ENCODE data around the gene ZNF101.
A peak's percentile ranks its signal among the peaks of the same experiment; 100 is the strongest.

Gene ZNF101

DNA sequence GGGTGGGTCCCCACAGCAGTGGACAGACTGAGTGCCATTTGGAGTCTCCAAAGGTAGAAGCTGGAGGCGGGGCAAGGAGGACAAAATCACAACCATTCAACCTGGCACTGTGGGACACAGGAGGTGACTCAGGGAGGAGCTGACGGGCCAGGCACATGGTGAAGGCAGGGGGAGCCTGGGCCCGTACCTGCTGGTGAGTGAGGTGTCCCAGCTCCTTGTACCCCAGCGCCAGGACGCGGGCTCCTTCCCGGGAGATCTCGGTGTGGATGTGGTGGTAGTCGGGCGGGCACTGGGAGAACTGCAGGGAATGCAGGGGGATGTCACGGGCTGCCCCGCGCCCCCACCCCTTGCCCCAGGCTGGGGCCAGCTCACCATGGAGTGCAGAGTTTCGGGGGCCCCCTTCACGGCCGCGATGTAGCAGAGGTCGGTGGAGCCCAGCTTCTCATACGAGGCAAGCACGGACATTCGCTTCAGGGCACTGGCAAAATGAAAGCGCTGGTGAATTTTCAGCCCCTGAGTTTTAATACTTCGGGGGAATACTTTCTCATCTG is 15.0 kb upstream of the ZNF101 start:
- H3K9me3 ChIP-seq (ENCODE audit: control insufficient read depth, low read length), result no peaks in the 10 kb centered on the region
- H3K36me3 ChIP-seq (ENCODE audit: control insufficient read depth, insufficient read depth, low read length), result peaks cover 96% of the 10 kb centered on the region
- no peak overlapping the region for H3K4me3 ChIP-seq (ENCODE audit: extremely low read depth, insufficient read depth, low read length, poor library complexity, severe bottlenecking)
- H3K4me1 ChIP-seq (ENCODE audit: control insufficient read depth, insufficient read depth, low read length, poor library complexity, severe bottlenecking), result no peaks in the 10 kb centered on the region
- 96 to 97% methylated on average over 17 to 18 of the region's 23 CpGs for WGBS, 2 experiments (ENCODE audit: insufficient coverage in 2 of 2)
- no peak overlapping the region for H3K27ac ChIP-seq (ENCODE audit: low read depth, low read length, severe bottlenecking)

DNA sequence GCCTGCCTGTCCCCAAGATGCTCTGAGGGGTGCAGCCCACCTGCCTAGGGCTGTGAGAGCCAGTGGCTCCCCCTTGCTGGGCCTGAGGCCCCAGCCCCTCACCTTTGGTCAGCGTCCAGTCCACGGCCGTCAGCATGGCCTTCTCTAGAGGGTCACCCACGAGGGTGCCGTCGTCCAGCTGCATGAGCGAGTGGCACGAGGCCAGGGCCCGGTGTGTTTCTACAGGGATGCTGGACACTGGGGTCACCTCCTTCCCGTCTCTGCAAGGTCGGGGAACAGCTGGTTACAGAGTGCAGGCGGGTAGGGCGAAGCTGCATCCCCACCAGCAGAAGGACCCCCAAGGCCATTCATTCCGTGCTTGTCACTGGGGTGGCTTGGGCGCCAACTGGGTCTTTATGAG is 14.2 kb upstream of the ZNF101 start:
- no peak overlapping the region for H3K27ac ChIP-seq (ENCODE audit: low read depth, low read length, severe bottlenecking)
- H3K4me1 ChIP-seq (ENCODE audit: control insufficient read depth, insufficient read depth, low read length, poor library complexity, severe bottlenecking), result no peaks in the 10 kb centered on the region
- H3K36me3 ChIP-seq (ENCODE audit: control insufficient read depth, insufficient read depth, low read length), result peaks cover 98% of the 10 kb centered on the region
- no peak overlapping the region for H3K4me3 ChIP-seq (ENCODE audit: extremely low read depth, insufficient read depth, low read length, poor library complexity, severe bottlenecking)
- WGBS, 2 experiments (ENCODE audit: insufficient coverage in 2 of 2), result 95 to 98% methylated on average over 15 of the region's 15 CpGs
- H3K9me3 ChIP-seq (ENCODE audit: control insufficient read depth, low read length), result no peaks in the 10 kb centered on the region

DNA sequence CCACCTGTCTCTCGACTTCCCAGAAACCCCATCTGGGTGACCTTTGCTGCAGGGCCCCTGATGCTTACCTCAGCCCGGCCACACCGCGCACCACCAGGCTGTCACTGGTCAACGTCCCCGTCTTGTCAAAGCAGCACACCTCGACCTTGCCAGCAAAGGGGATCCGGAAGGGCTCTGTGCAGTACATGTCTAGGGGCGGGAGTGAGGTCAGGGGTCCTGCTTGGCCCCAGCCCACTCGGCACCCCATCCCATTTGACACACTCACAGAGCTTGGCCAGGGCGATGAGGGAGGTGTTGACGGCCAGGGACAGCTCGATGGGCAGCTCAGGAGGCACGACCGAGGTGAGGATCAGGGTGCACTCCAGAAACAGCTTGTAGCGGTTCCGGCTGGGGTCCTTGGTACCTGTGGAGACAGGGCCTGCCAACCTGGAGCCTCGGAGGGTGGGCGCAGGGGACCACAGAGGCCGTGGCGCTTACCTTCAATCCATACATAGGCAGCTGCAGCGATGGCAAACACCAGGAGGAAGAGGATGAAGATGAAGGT is 13.5 kb upstream of the ZNF101 start:
- no peak overlapping the region for H3K4me3 ChIP-seq (ENCODE audit: extremely low read depth, insufficient read depth, low read length, poor library complexity, severe bottlenecking)
- no peaks in the 10 kb centered on the region for H3K9me3 ChIP-seq (ENCODE audit: control insufficient read depth, low read length)
- H3K36me3 ChIP-seq (ENCODE audit: control insufficient read depth, insufficient read depth, low read length), result peaks cover 98% of the 10 kb centered on the region
- H3K4me1 ChIP-seq (ENCODE audit: control insufficient read depth, insufficient read depth, low read length, poor library complexity, severe bottlenecking), result peaks cover 4% of the 10 kb centered on the region
- no peak overlapping the region for H3K27ac ChIP-seq (ENCODE audit: low read depth, low read length, severe bottlenecking)
- 92 to 97% methylated on average over 17 to 18 of the region's 22 CpGs for WGBS, 2 experiments (ENCODE audit: insufficient coverage in 2 of 2)

DNA sequence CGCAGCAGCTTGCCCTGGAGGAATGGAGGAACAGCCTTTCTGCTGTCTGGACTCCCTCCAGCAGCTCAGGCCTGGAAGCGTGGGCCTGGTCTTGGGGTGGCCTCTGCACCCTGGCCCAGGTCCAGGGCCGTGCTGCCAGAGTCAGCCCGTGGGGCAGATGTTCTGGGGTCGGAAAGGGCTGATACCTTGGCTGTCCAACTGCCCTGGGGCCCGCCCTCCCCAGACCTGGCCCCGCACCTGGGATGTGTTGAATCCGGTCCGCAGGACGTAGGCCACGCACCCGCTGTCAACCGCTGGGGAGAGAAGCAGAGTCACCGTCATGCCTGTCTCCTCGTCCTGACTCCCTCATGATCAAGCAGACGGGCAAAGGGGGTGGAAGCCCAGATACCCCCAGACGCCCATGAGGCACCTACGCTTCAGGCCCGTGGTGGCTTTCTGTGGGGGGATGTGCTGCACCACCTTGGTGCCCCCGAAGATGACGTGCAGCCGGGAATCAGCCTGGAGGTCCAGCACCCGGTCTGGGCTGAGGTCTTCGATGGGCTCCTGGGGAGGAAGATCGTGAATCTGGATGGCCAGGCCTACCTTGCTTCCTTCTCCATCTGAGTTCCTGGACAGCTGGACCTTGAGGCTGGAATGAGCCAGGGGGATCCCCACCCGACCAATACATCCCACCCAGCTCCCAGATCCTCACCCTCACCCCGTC is 12.8 kb upstream of the ZNF101 start:
- WGBS, 2 experiments (ENCODE audit: insufficient coverage in 2 of 2), result 97 to 98% methylated on average over 26 of the region's 27 CpGs
- no peaks in the 10 kb centered on the region for H3K9me3 ChIP-seq (ENCODE audit: control insufficient read depth, low read length)
- peaks cover 94% of the 10 kb centered on the region for H3K36me3 ChIP-seq (ENCODE audit: control insufficient read depth, insufficient read depth, low read length)
- H3K27ac ChIP-seq (ENCODE audit: low read depth, low read length, severe bottlenecking), result no peak overlapping the region
- H3K4me3 ChIP-seq (ENCODE audit: extremely low read depth, insufficient read depth, low read length, poor library complexity, severe bottlenecking), result no peak overlapping the region
- peaks cover 4% of the 10 kb centered on the region for H3K4me1 ChIP-seq (ENCODE audit: control insufficient read depth, insufficient read depth, low read length, poor library complexity, severe bottlenecking)

DNA sequence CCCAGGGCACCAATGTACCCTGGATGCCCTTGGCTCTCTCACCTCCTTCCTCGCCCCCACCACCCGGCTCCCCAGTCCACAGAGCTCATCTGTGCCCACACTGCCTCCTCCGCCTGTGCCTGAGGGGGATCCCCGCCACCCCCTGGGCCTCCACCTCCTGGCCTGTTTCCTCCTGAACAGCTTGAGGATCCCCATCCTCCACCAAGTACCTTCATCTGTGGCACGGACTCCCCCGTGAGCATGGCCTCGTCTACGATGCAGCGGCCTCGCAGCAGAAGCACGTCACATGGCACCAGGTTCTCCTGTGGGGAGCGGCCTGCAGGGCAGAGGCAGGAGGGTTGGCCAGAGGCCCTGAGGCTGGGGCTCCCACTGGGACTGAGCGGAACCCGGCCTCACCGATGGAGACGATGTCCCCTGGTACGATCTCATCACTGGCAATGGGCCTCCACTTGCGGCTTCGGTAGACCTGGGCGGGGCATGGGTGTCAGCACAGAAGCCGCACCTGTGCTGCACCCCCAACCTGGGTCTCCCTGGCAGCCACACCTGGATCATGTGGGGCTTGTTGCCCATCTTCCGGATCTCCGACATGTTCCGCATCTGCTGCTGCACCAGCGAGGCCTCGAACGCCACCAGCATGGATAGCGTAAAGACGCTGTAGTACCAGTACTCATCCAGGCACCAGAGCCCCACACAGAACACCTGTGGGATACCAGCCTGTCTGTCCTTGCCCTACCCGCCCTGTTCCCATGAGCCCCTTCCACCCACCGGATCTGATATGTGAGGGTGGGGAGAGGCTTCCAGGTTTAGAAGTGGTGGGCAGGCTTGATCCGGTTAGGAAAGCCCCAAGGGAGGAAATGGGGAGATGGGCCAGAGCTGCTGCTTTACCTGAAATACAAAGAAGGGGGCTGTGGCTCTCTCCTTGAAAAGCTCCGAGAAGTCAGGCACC is 11.9 kb upstream of the ZNF101 start:
- Histone ChIP-seq H3K27ac (ENCODE audit: low read depth, low read length, severe bottlenecking) (no peak overlapping the region), H3K4me3 (ENCODE audit: extremely low read depth, insufficient read depth, low read length, poor library complexity, severe bottlenecking) (no peak overlapping the region), H3K36me3 (ENCODE audit: control insufficient read depth, insufficient read depth, low read length) (peaks cover 90% of the 10 kb centered on the region), H3K9me3 (ENCODE audit: control insufficient read depth, low read length) (no peaks in the 10 kb centered on the region), H3K4me1 (ENCODE audit: control insufficient read depth, insufficient read depth, low read length, poor library complexity, severe bottlenecking) (peaks cover 12% of the 10 kb centered on the region)
- 95 to 96% methylated on average over 31 to 32 of the region's 33 CpGs for WGBS, 2 experiments (ENCODE audit: insufficient coverage in 2 of 2)

DNA sequence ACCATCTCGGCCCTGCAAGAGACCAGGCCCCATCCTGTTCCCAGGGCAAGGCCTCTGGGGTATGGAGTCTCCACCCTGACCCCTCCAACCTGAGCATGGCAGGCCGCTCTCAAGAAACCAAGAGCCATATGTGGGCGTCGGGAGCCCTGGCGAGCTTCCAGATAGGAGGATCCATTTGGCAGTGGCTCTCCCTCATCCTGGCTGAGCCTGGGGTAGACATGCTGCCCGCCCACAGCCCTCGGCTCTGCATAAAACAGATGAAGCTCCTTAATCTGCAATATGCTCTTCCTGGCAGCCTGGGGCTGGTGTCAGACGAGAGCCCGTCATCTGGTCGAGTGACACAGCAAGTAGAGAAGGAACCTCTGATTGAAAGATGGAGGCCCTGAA is 11.2 kb upstream of the ZNF101 start:
- H3K36me3 ChIP-seq (ENCODE audit: control insufficient read depth, insufficient read depth, low read length), result peaks cover 90% of the 10 kb centered on the region
- 98% methylated on average over 7 to 10 of the region's 10 CpGs for WGBS, 2 experiments (ENCODE audit: insufficient coverage in 2 of 2)
- H3K9me3 ChIP-seq (ENCODE audit: control insufficient read depth, low read length), result no peaks in the 10 kb centered on the region
- no peak overlapping the region for H3K27ac ChIP-seq (ENCODE audit: low read depth, low read length, severe bottlenecking)
- no peak overlapping the region for H3K4me3 ChIP-seq (ENCODE audit: extremely low read depth, insufficient read depth, low read length, poor library complexity, severe bottlenecking)
- peaks cover 18% of the 10 kb centered on the region for H3K4me1 ChIP-seq (ENCODE audit: control insufficient read depth, insufficient read depth, low read length, poor library complexity, severe bottlenecking)

DNA sequence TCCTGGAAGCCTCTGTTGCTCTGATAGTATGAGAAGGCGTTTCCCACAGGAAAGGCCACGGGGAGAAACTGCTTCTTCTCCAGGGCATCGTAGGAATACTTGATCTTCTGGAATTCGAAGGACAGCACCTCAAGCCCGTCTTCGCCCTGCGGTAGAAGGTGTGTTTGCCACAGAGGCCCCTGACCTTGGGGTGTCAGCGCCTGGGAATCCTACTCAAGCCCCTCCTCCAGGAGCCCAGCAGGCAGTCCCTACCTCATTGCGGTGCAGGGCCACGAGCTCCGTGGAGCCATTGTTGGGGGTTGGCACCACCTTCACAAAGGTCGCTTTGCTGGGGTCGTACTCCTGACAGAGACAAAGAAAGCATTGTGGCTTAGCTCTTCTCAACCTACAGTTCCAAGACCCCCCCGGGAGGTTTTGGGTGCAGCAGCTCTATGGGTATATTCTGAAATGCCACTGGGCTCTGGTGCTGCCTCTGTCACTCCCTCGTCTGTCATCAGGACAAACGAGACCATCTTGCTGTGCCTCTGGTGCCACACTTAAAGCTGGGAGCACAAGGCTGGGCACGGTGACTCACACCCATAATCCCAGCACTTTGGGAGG is 8.9 kb upstream of the ZNF101 start:
- no peak overlapping the region for H3K27ac ChIP-seq (ENCODE audit: low read depth, low read length, severe bottlenecking)
- no peak overlapping the region for H3K4me3 ChIP-seq (ENCODE audit: extremely low read depth, insufficient read depth, low read length, poor library complexity, severe bottlenecking)
- peaks cover 68% of the 10 kb centered on the region for H3K36me3 ChIP-seq (ENCODE audit: control insufficient read depth, insufficient read depth, low read length)
- WGBS, 2 experiments (ENCODE audit: insufficient coverage in 2 of 2), result 96 to 97% methylated on average over 14 to 16 of the region's 17 CpGs
- H3K4me1 ChIP-seq (ENCODE audit: control insufficient read depth, insufficient read depth, low read length, poor library complexity, severe bottlenecking), result peaks cover 21% of the 10 kb centered on the region
- no peaks in the 10 kb centered on the region for H3K9me3 ChIP-seq (ENCODE audit: control insufficient read depth, low read length)

DNA sequence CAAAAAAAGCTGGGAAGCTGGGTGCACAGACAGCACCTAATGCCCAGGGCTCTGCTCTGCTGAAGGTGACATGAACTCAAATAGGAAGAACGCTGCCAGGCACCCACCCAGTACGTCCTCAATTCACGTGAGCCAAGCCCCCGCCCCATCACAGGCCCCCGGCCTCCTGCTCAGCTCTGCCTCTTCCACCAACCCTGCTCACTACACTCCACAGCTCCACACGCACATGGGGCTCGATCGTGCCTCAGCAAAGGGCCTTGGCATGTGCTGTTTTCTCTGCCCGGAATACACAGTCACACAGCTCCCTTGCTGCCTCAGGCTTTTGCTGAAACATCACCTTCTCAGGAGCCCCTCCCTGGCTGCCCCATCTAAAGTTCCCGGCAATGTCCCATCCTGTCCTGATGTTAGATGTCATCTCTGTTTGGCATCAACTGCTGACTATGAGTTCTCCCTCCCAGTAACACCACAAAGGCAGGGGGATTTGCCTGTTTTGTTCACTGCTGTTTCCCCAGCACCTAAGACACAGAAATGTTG is 7.4 kb upstream of the ZNF101 start:
- no peaks in the 10 kb centered on the region for H3K9me3 ChIP-seq (ENCODE audit: control insufficient read depth, low read length)
- peaks cover 21% of the 10 kb centered on the region for H3K4me1 ChIP-seq (ENCODE audit: control insufficient read depth, insufficient read depth, low read length, poor library complexity, severe bottlenecking)
- peaks cover 54% of the 10 kb centered on the region for H3K36me3 ChIP-seq (ENCODE audit: control insufficient read depth, insufficient read depth, low read length)
- H3K4me3 ChIP-seq (ENCODE audit: extremely low read depth, insufficient read depth, low read length, poor library complexity, severe bottlenecking), result no peak overlapping the region
- H3K27ac ChIP-seq (ENCODE audit: low read depth, low read length, severe bottlenecking), result no peak overlapping the region
- 97 to 99% methylated on average over 9 to 10 of the region's 10 CpGs for WGBS, 2 experiments (ENCODE audit: insufficient coverage in 2 of 2)

DNA sequence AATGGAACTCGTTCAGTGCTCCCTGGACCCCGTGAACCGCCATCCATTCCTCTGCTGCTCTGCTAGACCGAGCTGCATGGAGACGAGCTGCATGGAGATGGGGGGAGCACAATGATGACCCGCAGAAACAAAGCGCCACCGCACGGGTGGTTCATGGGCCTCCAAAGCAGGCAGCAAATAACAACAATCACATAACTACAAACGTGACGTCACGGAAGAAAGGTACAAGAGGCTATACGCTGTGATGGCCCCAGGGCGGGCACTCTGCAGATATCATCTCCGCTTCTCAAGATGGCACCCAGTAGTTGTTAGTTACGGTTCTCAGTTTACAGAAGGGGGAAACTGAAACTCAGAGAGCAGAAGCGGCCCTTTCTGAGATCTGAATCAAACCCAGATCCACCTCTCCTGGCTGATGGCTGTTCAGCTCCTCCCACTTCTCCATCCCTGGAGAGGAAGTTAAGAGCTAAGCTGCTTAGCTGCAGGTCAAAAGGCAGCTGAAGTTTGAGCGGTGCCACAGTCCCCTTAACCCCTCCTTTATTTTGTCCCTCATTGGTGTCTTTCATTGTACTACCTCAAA is 6.9 kb upstream of the ZNF101 start:
- Histone ChIP-seq H3K4me1 (ENCODE audit: control insufficient read depth, insufficient read depth, low read length, poor library complexity, severe bottlenecking) (peaks cover 21% of the 10 kb centered on the region), H3K36me3 (ENCODE audit: control insufficient read depth, insufficient read depth, low read length) (peaks cover 48% of the 10 kb centered on the region), H3K27ac (ENCODE audit: low read depth, low read length, severe bottlenecking) (no peak overlapping the region), H3K4me3 (ENCODE audit: extremely low read depth, insufficient read depth, low read length, poor library complexity, severe bottlenecking) (no peak overlapping the region), H3K9me3 (ENCODE audit: control insufficient read depth, low read length) (no peaks in the 10 kb centered on the region)
- WGBS, 2 experiments (ENCODE audit: insufficient coverage in 2 of 2), result 93 to 99% methylated on average over 11 to 16 of the region's 18 CpGs

DNA sequence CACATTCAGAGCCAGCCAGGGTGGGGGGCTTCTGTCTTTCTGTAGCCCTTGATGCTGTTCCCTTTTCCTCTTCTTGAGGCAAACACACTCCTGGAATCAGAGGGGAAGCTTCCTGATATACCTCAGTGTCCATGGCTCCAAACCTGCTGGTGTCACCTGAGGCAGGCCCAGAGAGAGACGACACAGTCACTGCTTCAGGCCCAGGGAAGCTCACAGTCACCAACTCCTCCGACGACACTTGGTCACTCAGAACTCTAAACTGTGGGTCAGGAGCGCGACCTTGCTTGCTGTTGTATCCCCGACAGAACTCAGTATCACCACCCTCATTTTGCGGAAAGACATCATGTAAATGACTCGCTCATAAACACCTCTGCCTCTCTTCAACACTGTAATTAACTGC is 6.3 kb upstream of the ZNF101 start:
- H3K27ac ChIP-seq (ENCODE audit: low read depth, low read length, severe bottlenecking), result no peak overlapping the region
- peaks cover 21% of the 10 kb centered on the region for H3K4me1 ChIP-seq (ENCODE audit: control insufficient read depth, insufficient read depth, low read length, poor library complexity, severe bottlenecking)
- 86 to 87% methylated on average over 7 to 8 of the region's 8 CpGs for WGBS, 2 experiments (ENCODE audit: insufficient coverage in 2 of 2)
- H3K9me3 ChIP-seq (ENCODE audit: control insufficient read depth, low read length), result no peaks in the 10 kb centered on the region
- H3K36me3 ChIP-seq (ENCODE audit: control insufficient read depth, insufficient read depth, low read length), result peaks cover 42% of the 10 kb centered on the region
- H3K4me3 ChIP-seq (ENCODE audit: extremely low read depth, insufficient read depth, low read length, poor library complexity, severe bottlenecking), result peak overlapping the region; percentile 80
